Measurements from ENCODE around the gene GPR62. TPM values are rescaled to one million over a fixed set of nuclear protein-coding genes. Genes with fewer than 3 reads are reported as not detected.

Gene GPR62
- total RNA-seq, 3 donors from 2014 or later (not counting 1 experiment from before 2014, with no cell fraction given): not detected

GRCh38 chr3:51945926-51946705 is 9.1 kb upstream of the GPR62 start:
- no peaks in the 10 kb centered on the region for H3K27me3 ChIP-seq (ENCODE audit: control insufficient read depth, insufficient read depth, low read length)
- Mint-ChIP-seq H3K4me1 (peaks cover 15 to 25% of the 10 kb centered on the region in 2 donors), H3K9me3 (no peaks in the 10 kb centered on the region), H3K27me3 (ENCODE audit: low read depth in 2 of 2) (no peaks in the 10 kb centered on the region), H3K4me3 (no peak overlapping the region), H3K36me3 (no peaks in the 10 kb centered on the region), H3K27ac (no peak overlapping the region)
- no peaks in the 10 kb centered on the region for H3K36me3 ChIP-seq (ENCODE audit: control insufficient read depth, insufficient read depth, low read length)
- DNase-seq (no peak), ATAC-seq (no peak)
- peaks cover 24% of the 10 kb centered on the region for H3K4me1 ChIP-seq (ENCODE audit: control insufficient read depth, insufficient read depth, low read length)
- H3K4me3 ChIP-seq (ENCODE audit: low read length): no peak overlapping the region
- intact Hi-C loops (cut with micrococcal nuclease): no loop called here
- 96% methylated on average over 14 of the region's 14 CpGs for WGBS (ENCODE audit: insufficient coverage)
- TF ChIP-seq CTCF (IDR thresholded peaks at IDR 0.05): no peak
- H3K9me3 ChIP-seq (ENCODE audit: control insufficient read depth, insufficient read depth, low read length): no peaks in the 10 kb centered on the region
- no peak overlapping the region for H3K27ac ChIP-seq (ENCODE audit: low read length)

- H3K36me3 ChIP-seq (ENCODE audit: control insufficient read depth, insufficient read depth, low read length): no peaks in the 10 kb centered on the region
- Mint-ChIP-seq H3K4me1 (peaks cover 11 to 18% of the 10 kb centered on the region in 2 donors), H3K27me3 (ENCODE audit: low read depth in 2 of 2) (no peaks in the 10 kb centered on the region), H3K9me3 (no peaks in the 10 kb centered on the region), H3K27ac (no peak overlapping the region), H3K36me3 (no peaks in the 10 kb centered on the region), H3K4me3 (no peak overlapping the region)
- ATAC-seq (no peak), DNase-seq (no peak)
- H3K4me1 ChIP-seq (ENCODE audit: control insufficient read depth, insufficient read depth, low read length): peaks cover 19% of the 10 kb centered on the region
- 85% methylated on average over 4 of the region's 4 CpGs for WGBS (ENCODE audit: insufficient coverage)
- no peaks in the 10 kb centered on the region for H3K9me3 ChIP-seq (ENCODE audit: control insufficient read depth, insufficient read depth, low read length)
- intact Hi-C loops (cut with micrococcal nuclease): no loop called here
- H3K4me3 ChIP-seq (ENCODE audit: low read length): no peak overlapping the region
- H3K27ac ChIP-seq (ENCODE audit: low read length): no peak overlapping the region
- TF ChIP-seq CTCF (IDR thresholded peaks at IDR 0.05): no peak
- no peaks in the 10 kb centered on the region for H3K27me3 ChIP-seq (ENCODE audit: control insufficient read depth, insufficient read depth, low read length)
Observed at GRCh38 chr3:51946796-51947195, 8.4 kb upstream of the GPR62 start.

- WGBS (ENCODE audit: insufficient coverage): 89% methylated on average over 13 of the region's 13 CpGs
- peaks cover 0 to 3% of the 10 kb centered on the region in 2 donors for H3K27me3 Mint-ChIP-seq (ENCODE audit: low read depth in 2 of 2)
- no peaks in the 10 kb centered on the region for H3K36me3 Mint-ChIP-seq
- intact Hi-C loops (cut with micrococcal nuclease): no loop called here
- no peaks in the 10 kb centered on the region for H3K9me3 ChIP-seq (ENCODE audit: control insufficient read depth, insufficient read depth, low read length)
- H3K4me3 Mint-ChIP-seq: no peak overlapping the region
- H3K4me1 ChIP-seq (ENCODE audit: control insufficient read depth, insufficient read depth, low read length): peaks cover 16% of the 10 kb centered on the region
- no peak overlapping the region for H3K27ac Mint-ChIP-seq
- H3K27ac ChIP-seq (ENCODE audit: low read length): no peak overlapping the region
- no peak for TF ChIP-seq CTCF (IDR thresholded peaks at IDR 0.05)
- H3K9me3 Mint-ChIP-seq: no peaks in the 10 kb centered on the region
- H3K36me3 ChIP-seq (ENCODE audit: control insufficient read depth, insufficient read depth, low read length): no peaks in the 10 kb centered on the region
- peaks cover 5 to 12% of the 10 kb centered on the region in 2 donors for H3K4me1 Mint-ChIP-seq
- no peaks in the 10 kb centered on the region for H3K27me3 ChIP-seq (ENCODE audit: control insufficient read depth, insufficient read depth, low read length)
- H3K4me3 ChIP-seq (ENCODE audit: low read length): no peak overlapping the region
- no peak for ATAC-seq
- DNase-seq: no peak
Observed at GRCh38 chr3:51947215-51947900, 7.8 kb upstream of the GPR62 start.
